ENCODE results near the gene RXYLT1.

DNA sequence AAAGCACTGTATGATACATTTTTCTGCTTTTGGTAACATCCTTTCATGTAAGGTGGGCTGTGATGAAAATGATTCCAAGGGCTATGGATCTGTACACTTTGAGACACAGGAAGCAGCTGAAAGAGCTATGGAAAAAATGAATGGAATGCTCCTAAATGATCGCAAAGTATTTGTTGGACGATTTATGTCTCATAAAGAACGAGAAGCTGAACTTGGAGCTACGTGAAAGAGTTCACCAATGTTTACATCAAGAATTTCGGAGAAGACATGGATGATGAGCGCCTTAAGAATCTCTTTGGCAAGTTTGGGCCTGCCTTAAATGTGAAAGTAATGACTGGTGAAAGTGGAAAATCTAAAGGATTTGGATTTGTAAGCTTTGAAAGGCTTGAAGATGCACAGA is 42.6 kb downstream of the RXYLT1 start:
- TF ChIP-seq POLR2A (IDR thresholded peaks at IDR 0.05) (no peak), CTCF (IDR thresholded peaks at IDR 0.05) (no peak), POLR2AphosphoS5 (IDR thresholded peaks at IDR 0.05) (no peak)

Measured in breast epithelium (tissue), 3 donors.